ENCODE measurements around the gene CHRNA4.

- TF ChIP-seq CTCF (conservative IDR thresholded peaks at IDR 0.05; ENCODE audit: low read length): no peak
- TF ChIP-seq EZH2phosphoT487 (IDR thresholded peaks at IDR 0.05; ENCODE audit: borderline replicate concordance): no peak
Measured at GRCh38 chr20:63347081-63347741, 13.9 kb downstream of the CHRNA4 start.

Measured in Loucy (cell line).